Measurements from ENCODE around the gene STK32A.

- TF ChIP-seq, protein P1, sequence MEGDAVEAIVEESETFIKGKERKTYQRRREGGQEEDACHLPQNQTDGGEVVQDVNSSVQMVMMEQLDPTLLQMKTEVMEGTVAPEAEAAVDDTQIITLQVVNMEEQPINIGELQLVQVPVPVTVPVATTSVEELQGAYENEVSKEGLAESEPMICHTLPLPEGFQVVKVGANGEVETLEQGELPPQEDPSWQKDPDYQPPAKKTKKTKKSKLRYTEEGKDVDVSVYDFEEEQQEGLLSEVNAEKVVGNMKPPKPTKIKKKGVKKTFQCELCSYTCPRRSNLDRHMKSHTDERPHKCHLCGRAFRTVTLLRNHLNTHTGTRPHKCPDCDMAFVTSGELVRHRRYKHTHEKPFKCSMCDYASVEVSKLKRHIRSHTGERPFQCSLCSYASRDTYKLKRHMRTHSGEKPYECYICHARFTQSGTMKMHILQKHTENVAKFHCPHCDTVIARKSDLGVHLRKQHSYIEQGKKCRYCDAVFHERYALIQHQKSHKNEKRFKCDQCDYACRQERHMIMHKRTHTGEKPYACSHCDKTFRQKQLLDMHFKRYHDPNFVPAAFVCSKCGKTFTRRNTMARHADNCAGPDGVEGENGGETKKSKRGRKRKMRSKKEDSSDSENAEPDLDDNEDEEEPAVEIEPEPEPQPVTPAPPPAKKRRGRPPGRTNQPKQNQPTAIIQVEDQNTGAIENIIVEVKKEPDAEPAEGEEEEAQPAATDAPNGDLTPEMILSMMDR (IDR thresholded peaks at IDR 0.05) = no peak
- TF ChIP-seq POLR2A (IDR thresholded peaks at IDR 0.05) = no peak
These were observed 165.4 kb downstream of the STK32A start for GRCh38 chr5:147400126-147400809.

Data from uterus (tissue), 2 donors.